Right ventricle myocardium inferior (tissue), 1 donor: Measurements from ENCODE around the gene RFNG. TPM values are rescaled to one million over a fixed set of nuclear protein-coding genes. Genes with fewer than 3 reads are reported as not detected.
A peak's percentile ranks its signal among the peaks of the same experiment; 100 is the strongest.

Source experiments
- ATAC-seq: fragments of 200-7000 bp; cut with Tn5 transposase; one replicate; pipeline ENCODE4 v1.9.1; 2020; ENCODE audit warnings: mild to moderate bottlenecking, moderate library complexity
- DNase-seq: peaks from one replicate; pipeline ENCODE4 v3.0.0; 2021; ENCODE audit errors: missing footprints
- intact Hi-C: fragments of 100-400 bp; cut with DNase I; formaldehyde crosslinking; loops from one replicate; pipeline ENCODE4 v1.11.0; 2022
- total RNA-seq: library from RNA; stranded (reverse); fragmentation: NEBNext Ultra II Directional; extraction: Animal tissue kit (Norgen Biotek cat#: 25700); gene quantifications from one replicate; pipeline ENCODE4 v1.2.1, GENCODE V29; 2021
- donor health status: DM: no; HTN: yes; CAD: no; lungs with severe emphysema.

RFNG gene
- total RNA-seq, 1 donor from 2014 or later, result 19.3 TPM

GRCh38 chr17:82022310-82022980 lies 29.2 kb downstream of the RFNG start, which contains the start of gene CENPX:
Gene CENPX, minus strand, starts transcription at chr17:82022878. Its CDS starts 17 bp downstream, at chr17:82022861.
- ATAC-seq, result no peak
- peak; percentile 82 for DNase-seq
- intact Hi-C loops, result no loop called here

DNA sequence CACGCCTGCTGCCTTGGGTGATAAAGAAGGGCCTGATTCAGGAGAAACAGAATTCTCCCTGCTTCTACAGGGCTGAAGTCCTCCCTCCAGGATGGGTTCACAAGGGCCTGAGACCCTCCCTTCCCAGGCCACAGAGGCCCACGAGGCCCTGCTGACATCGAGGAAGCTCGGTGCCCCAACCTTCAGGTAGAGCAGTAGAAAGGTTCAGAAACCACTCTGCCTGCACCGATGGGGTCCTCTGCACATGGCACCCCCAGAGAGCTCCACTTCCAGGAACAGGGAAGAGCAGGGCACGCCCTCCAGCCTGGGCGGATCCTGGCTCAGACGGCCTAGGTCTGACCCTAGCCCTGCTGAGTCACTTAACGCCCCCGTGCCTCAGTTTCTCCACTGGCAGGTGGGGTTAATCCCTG lies 29.7 kb downstream of the RFNG start:
- ATAC-seq (no peak), DNase-seq (no peak)
- intact Hi-C loops, result loop anchor here (1.0 kb wide), 1 partner anchor 63 kb away; no protein-coding TSS in a partner anchor

DNA sequence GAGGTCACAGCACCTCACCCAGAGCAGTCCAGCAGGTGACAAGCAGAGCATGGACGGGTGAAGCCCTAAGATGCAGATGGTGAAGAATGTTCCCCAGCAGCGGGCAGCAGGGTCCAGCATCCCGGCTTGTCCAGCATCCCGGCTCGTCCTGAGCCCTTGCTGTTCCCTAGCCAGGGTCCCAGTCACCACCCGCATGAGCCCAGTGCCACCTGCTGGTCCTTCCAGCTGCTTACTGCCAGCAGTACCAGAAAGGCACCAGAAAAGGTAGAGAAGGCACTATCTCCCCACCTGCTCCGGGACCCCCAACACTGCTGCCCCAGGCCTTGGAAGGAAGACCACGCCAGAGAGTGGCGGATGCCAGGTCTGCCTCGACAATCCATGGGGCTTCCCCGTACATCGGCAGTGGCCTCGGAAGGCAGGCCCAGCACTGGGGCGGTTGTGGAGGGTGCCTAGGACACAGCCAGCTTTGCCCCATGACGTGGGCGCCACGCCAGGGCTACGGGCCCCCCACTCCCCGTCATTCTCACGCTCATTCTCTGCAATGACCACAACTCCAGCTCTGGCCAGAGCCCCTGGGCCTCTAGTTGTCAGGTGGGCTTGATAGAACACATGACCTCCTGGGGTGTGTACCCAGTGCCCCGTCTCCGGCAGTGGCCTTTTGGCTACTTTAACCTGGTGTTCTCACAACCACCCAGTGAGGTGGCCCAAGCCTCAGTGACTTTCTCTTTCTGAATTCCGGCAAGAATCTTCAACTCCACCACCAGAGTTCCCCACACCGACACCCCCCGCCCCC lies 30.3 kb downstream of the RFNG start:
- ATAC-seq, result peak; percentile 15
- no peak for DNase-seq

DNA sequence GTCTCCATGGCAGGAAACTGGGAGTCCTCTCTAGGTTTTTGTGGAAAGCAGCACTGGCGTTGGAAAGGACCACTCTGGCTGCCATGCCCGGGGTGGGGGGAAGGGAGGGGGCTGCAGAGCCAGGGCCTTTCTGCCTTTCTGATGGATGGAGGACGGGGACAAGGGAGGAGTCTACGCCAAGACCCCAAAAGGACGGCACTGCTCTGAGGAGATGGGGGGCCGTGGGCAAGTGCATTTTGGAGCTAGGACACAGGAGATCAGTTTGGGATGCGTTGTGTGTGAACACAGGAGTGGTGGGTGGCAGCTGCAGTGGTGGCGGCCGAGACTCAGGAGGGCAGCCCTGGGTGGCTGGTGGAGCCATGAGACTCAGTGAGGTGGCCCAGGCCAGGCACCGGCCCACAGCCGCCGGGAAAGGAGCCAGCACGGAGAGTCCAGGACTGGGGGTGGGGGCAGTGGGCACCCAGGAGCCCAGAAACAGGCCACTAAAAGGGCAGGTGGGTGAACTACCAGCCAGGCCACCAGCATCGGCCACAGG lies 31.0 kb downstream of the RFNG start:
- no peak for ATAC-seq

More for the DNA sequence above, 30.3 kb downstream of the RFNG start:
- intact Hi-C loops, result loop anchor here (1.0 kb wide), 1 partner anchor 62 kb away; no protein-coding TSS in a partner anchor

GRCh38 chr17:82019690-82020571 lies 31.7 kb downstream of the RFNG start:
- DNase-seq (peak; percentile 85), ATAC-seq (no peak)
- intact Hi-C loops, result no loop called here

More for the DNA sequence above, 31.0 kb downstream of the RFNG start:
- intact Hi-C loops, result loop anchor here (1.0 kb wide), 1 partner anchor 61 kb away; no protein-coding TSS in a partner anchor
- DNase-seq, result no peak

- intact Hi-C loops, result no loop called here
- DNase-seq, result no peak
- no peak for ATAC-seq
Observed at GRCh38 chr17:82018989-82019689, 32.5 kb downstream of the RFNG start.

- ATAC-seq (no peak), DNase-seq (no peak)
- intact Hi-C loops, result no loop called here
Observed at GRCh38 chr17:82018152-82018988, 33.2 kb downstream of the RFNG start.

GRCh38 chr17:82017612-82018151 lies 33.9 kb downstream of the RFNG start:
- no peak for ATAC-seq
- intact Hi-C loops, result no loop called here

DNA sequence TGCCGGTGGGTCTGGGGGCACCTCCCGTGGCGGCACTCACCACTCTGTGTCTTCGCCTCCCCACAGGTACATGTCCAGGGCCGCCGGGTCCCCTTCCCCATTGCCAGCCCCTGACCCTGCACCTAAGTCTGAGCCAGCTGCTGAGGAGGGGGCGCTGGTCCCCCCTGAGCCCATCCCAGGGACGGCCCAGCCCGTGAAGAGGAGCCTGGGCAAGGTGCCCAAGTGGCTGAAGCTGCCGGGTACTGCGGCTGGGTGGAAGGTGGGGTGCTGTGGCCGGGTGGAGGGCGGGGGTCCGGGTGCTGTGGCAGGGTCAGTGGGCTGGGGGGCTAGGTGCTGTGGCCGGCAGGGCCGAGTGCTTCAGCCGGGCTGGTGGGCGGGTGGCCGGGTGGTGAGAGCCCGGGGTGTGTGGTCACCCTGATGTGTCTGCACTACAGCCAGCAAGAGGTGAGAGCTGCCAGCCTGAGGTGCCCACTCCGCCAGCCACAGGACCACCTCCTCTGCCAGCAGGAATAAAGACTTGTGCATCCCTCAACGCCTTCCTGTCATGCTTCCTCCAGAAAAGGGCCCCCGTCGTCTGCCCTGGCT lies 34.6 kb downstream of the RFNG start:
- intact Hi-C loops, result no loop called here
- ATAC-seq (no peak), DNase-seq (no peak)

More at GRCh38 chr17:82017612-82018151, 33.9 kb downstream of the RFNG start:
- DNase-seq, result no peak

DNA sequence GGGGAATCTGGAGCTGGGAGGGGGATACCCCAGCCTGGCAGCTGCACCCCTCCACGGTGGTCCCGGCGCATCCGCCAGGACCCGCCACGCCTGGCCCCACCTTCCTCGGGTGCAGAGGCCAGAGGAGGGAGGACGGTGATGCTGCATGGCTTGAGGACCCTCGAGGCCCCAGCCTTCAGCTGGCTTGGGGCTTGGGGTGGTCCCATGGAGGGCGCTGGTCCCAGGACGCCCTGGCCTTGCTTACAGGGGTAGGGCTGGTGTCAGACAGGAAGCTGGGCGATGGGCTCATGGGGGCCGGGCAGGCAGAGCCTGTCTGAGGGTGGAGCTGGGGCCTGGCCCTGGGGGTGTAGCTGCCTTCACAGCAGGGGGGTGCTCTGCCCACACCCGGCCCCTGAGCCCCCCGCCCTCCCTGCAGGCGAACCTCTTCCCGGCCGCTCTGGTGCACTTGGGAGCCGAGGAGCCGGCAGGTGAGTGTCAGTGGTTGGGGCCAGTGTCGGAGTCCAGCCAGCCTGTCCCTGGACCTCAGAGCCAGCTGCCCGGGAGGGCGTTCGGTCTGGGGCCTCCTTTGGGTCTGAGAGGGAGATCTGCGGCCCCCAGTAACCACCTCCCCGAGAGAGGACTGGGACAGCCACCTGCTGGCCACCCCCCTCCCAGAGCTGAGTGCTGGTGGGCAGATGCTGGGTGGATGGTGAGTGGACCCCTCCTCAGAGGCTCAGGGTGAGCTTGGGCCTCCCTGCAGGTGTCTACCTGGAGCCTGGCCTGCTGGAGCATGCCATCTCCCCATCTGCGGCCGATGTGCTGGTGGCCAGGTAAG lies 35.3 kb downstream of the RFNG start:
- ATAC-seq (no peak), DNase-seq (no peak)
- intact Hi-C loops, result no loop called here

DNA sequence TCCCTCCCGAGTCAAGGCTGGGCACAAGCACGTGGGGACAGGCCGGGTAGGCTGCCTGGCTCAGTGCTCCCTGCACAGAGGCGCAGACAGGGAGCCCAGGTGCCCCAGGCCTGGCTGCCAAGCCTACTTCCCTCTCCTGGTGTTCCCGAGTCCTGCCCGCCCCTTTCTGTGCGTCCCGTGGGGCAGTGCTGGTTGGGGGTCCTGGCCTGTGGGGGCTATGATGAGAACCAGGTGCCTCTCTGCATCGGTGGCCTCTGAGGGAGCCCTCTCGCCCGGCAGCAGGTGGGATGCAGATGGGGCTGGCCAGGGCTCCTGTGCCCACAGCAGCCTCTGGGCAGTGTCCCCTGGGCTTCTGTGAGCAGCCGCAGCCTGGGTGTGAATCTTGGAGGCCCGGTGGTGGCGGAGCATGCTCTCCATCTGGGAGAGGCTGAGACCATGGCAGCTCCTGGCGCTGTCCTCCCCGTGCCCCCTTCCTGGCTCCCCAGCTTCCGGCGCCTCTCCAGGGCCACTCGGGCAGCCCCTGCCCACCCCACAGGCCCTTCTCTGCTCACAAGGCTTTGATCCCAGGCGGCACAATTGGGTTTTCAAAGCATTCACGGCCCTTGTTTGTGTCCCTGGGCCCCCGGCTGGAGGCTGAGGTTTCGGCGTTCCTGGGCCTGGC lies 36.2 kb downstream of the RFNG start:
- intact Hi-C loops, result no loop called here
- DNase-seq (no peak), ATAC-seq (no peak)

- DNase-seq (no peak), ATAC-seq (no peak)
- intact Hi-C loops, result loop anchor here (5.0 kb wide), 1 partner anchor 38 kb away; the partner anchor contains the start of gene ASPSCR1
Observed at GRCh38 chr17:82014971-82015310, 36.7 kb downstream of the RFNG start.

DNA sequence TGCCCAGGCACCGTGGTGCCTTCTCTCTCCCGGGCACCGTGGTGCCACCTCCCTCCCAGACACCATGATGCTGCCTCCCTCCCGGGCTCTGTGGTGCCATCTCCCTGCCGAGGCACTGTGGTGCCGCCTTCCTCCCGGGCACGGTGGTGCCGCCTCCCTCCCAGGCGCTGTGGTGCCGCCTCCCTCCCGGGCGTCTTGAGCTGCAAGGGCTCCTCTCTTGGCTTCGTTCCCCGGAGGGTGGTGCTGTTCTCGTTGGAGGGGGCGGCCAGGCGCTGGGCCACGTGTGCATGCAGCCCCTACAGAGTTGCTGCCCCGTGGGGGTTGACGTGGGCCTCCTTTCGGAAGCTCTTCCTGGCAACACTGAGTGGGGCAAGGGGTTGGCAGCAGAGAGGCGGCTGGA lies 37.2 kb downstream of the RFNG start:
- ATAC-seq (no peak), DNase-seq (no peak)
- intact Hi-C loops, result loop anchor here (5.0 kb wide), 1 partner anchor 37 kb away; the partner anchor contains the start of gene ASPSCR1

DNA sequence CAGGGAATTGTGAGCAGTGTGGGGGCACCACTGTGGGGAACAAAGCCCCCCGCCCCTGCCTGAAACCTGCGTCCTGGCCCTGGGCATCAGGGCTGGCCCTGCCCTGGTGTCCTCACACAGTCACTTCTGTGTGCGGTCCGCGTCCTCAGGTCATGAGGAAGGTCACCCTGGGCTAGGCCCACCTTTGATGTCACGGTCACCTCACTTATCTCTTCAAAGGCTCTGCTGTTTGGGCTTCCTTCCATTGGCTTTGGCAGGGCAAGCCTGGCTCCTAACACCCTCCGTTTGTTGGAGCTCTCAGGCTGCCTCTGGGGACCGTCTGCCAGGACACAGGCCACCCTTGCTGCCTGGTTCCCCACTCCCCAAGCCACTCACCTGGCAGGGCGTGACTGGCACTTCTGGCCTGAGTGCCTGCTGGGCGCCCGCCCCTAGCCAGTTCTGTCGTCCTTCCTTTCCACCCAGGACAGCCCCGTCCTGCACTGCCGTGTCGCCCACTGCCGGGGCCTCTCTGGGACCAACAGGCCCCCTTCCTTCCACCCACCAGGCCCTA lies 37.8 kb downstream of the RFNG start:
- no peak for DNase-seq
- intact Hi-C loops, result loop anchor here (2.0 to 5.0 kb wide), 2 partner anchors 21 to 37 kb away; partner anchors contain the start of gene ASPSCR1
- ATAC-seq, result peak; percentile 66

DNA sequence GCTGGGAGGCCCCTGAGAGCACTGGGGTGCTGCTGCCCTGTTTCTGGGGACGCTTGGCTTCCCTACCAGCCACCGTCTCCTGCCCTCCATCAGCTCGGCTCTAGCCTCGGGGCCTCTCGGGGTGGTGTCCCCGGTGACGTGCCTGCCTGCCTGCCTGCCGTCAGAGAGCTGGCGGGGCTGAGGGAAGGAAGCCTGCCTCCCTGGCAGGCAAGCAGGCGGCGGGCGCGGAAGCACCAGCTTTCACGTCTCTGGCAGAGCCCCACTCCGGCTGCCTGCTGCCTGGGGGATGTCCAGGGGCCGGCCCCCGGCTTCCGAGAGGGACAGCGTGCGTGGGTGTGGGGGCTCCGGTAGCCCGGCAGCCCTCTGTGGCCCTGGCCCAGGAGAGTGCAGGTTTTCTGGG lies 38.3 kb downstream of the RFNG start:
- ATAC-seq (peak; percentile 50), DNase-seq (no peak)
- intact Hi-C loops, result loop anchor here (2.0 to 5.0 kb wide), 2 partner anchors 21 to 36 kb away; partner anchors contain the start of gene ASPSCR1
